Endothelial cell of umbilical vein (primary cell): Measurements from ENCODE around the gene AHNAK2. TPM values are rescaled to one million over a fixed set of nuclear protein-coding genes. Genes with fewer than 3 reads are reported as not detected.

Experiments used
- BruUV-seq: library from RNA; stranded (reverse); fragments of 400-500 nt; replicated peaks from 2 replicates; lab custom pipeline; 2021; lab: Mats Ljungman, UMichigan
- CTCF ChIA-PET: fragments of 300-600, 350-600 bp; sonication (Branson Sonifier 250); formaldehyde crosslinking; loops from one replicate; lab custom pipeline; 2021; ENCODE audit warnings: antibody characterized with exemption, inconsistent platforms; lab: Charles Lee
- POLR2A ChIA-PET: fragments of 300-600, 350-600 bp; sonication (Branson Sonifier 250); formaldehyde crosslinking; loops from one replicate; lab custom pipeline; 2021; ENCODE audit warnings: antibody characterized with exemption, inconsistent platforms; lab: Charles Lee
- DNase-seq: peaks from one replicate; pipeline ENCODE4 v3.0.0-alpha.2; 2011; ENCODE audit warnings: low read depth, low spot score
- FAIRE-seq: peaks from 2 replicates; lab custom pipeline; 2011; peaks lifted over from hg19 to GRCh38; lab: Jason Lieb, UNC
- H2AFZ ChIP-seq: 2 replicates; pipeline ENCODE4 v1.6.0; 2012; ENCODE audit warnings: low read depth, low read length, control low read depth, inconsistent platforms
- H3K27ac ChIP-seq: 2 replicates; pipeline ENCODE4 v1.5.1; 2011; ENCODE audit warnings: low read depth, mild to moderate bottlenecking, control low read depth, low read length, moderate library complexity; ENCODE audit not compliant: insufficient read depth
- H3K27me3 ChIP-seq, 2 experiments: 2 replicates each; pipeline versions ENCODE4 v1.6.0 to v1.6.1; 2011; ENCODE audit warnings: low read length in 2 of 2, mixed read lengths in 1 of 2; ENCODE audit not compliant: control insufficient read depth in 2 of 2, insufficient read depth in 2 of 2
- H3K36me3 ChIP-seq, 2 experiments: 2 replicates in 1 of 2; 3 replicates in 1 of 2; pipeline ENCODE4 v1.5.1; 2011; ENCODE audit warnings: low read length in 2 of 2, mild to moderate bottlenecking in 1 of 2, moderate library complexity in 1 of 2; ENCODE audit not compliant: control insufficient read depth in 2 of 2, insufficient read depth in 2 of 2; ENCODE audit errors: extremely low read depth in 1 of 2
- H3K4me1 ChIP-seq: 3 replicates; pipeline ENCODE4 v1.5.1; 2011; ENCODE audit warnings: mild to moderate bottlenecking, low read length; ENCODE audit not compliant: control insufficient read depth, insufficient read depth; ENCODE audit errors: extremely low read depth
- H3K4me2 ChIP-seq: 2 replicates; pipeline ENCODE4 v1.6.1; 2011; ENCODE audit warnings: low read length, control low read depth, mixed read lengths; ENCODE audit not compliant: insufficient read depth
- H3K4me3 ChIP-seq, 3 experiments: fragments of 200-600 bp in 1 of 3; sonication (generic), shearing (Covaris generic) in 1 of 3; replicated peaks in 1 of 3; 2 replicates each; pipeline ENCODE4 v1.5.1; 2011 to 2016; ENCODE audit warnings: control low read depth in 3 of 3, low read length in 3 of 3, mild to moderate bottlenecking in 2 of 3, inconsistent platforms in 1 of 3, low read depth in 1 of 3, moderate library complexity in 1 of 3; ENCODE audit not compliant: insufficient read depth in 1 of 3
- H3K79me2 ChIP-seq: 2 replicates; pipeline ENCODE4 v1.6.0; 2012; ENCODE audit warnings: low read length, inconsistent platforms; ENCODE audit not compliant: control insufficient read depth, insufficient read depth
- H3K9ac ChIP-seq: replicated peaks from 2 replicates; pipeline ENCODE3; 2011; ENCODE audit warnings: low read length, control low read depth; ENCODE audit not compliant: insufficient read depth; ENCODE audit errors: extremely low read depth
- H3K9me1 ChIP-seq: replicated peaks from 3 replicates; pipeline ENCODE4 v1.6.0; 2011; ENCODE audit warnings: mild to moderate bottlenecking, low read length; ENCODE audit not compliant: control insufficient read depth, insufficient read depth; ENCODE audit errors: extremely low read depth
- H3K9me3 ChIP-seq: replicated peaks from 2 replicates; pipeline ENCODE4 v1.5.1; 2012; ENCODE audit warnings: low read length, inconsistent platforms; ENCODE audit not compliant: control insufficient read depth, insufficient read depth
- H4K20me1 ChIP-seq: replicated peaks from 2 replicates; pipeline ENCODE3; 2011; ENCODE audit warnings: mild to moderate bottlenecking, low read length; ENCODE audit not compliant: control insufficient read depth, insufficient read depth; ENCODE audit errors: extremely low read depth
- CTCF ChIP-seq, 2 donors: IDR thresholded peaks; 1 replicate in 1 of 2; 2 replicates in 1 of 2; pipeline ENCODE4 v1.5.1; 2011; ENCODE audit warnings: low read length in 2 of 2, mild to moderate bottlenecking in 2 of 2, moderate library complexity in 2 of 2, control low read depth in 1 of 2, inconsistent platforms in 1 of 2, low read depth in 1 of 2; ENCODE audit not compliant: insufficient read depth in 1 of 2; ENCODE audit errors: extremely low read depth in 1 of 2
- EZH2 ChIP-seq: IDR thresholded peaks from 2 replicates; pipeline ENCODE4 v1.6.1; 2012; ENCODE audit warnings: borderline replicate concordance, low read depth, mild to moderate bottlenecking, moderate library complexity, low read length, inconsistent platforms; ENCODE audit not compliant: severe bottlenecking
- FOS ChIP-seq: IDR thresholded peaks from 2 replicates; pipeline ENCODE4 v1.6.1; 2011; ENCODE audit warnings: mild to moderate bottlenecking, low read length, moderate library complexity, borderline replicate concordance; ENCODE audit not compliant: insufficient read depth
- GATA2 ChIP-seq: IDR thresholded peaks from 2 replicates; pipeline ENCODE4 v1.7.0; 2011; ENCODE audit warnings: low read depth, mild to moderate bottlenecking, moderate library complexity, mixed read lengths, low read length; ENCODE audit not compliant: insufficient read length, insufficient read depth
- JUN ChIP-seq: IDR thresholded peaks from 2 replicates; pipeline ENCODE4 v1.6.1; 2011; ENCODE audit warnings: borderline replicate concordance, low read depth; ENCODE audit not compliant: insufficient read length, insufficient read depth
- MAX ChIP-seq: IDR thresholded peaks from 2 replicates; pipeline ENCODE4 v1.6.1; 2011; ENCODE audit not compliant: insufficient read depth, insufficient read length
- MYC ChIP-seq: IDR thresholded peaks from one replicate; pipeline ENCODE4 v1.6.1; 2011; ENCODE audit warnings: mild to moderate bottlenecking, low read depth, low read length
- POLR2A ChIP-seq: IDR thresholded peaks from 2 replicates; pipeline ENCODE4 v1.6.1; 2012; ENCODE audit warnings: low read depth, mild to moderate bottlenecking, control low read depth, low read length
- POLR2AphosphoS5 ChIP-seq: IDR thresholded peaks from 2 replicates; pipeline ENCODE4 v1.6.1; 2012; ENCODE audit warnings: low read depth, mild to moderate bottlenecking, control low read depth, low read length, moderate library complexity; ENCODE audit not compliant: insufficient read depth
- dilution Hi-C: fragments of 300-500 bp; cut with MboI; formaldehyde crosslinking; loops from one replicate; pipeline ENCODE4 v1.15.0; 2019; ENCODE audit warnings: low sequenced_read_pairs; ENCODE audit not compliant: extremely low pct_ligation_motif_present
- intact Hi-C: fragments of 100-400 bp; cut with micrococcal nuclease; formaldehyde crosslinking; loops from one replicate; pipeline ENCODE4 v1.10.0; 2022
- polyA plus RNA-seq, 4 experiments: library from polyadenylated mRNA; depleted of rRNA in 3 of 4; stranded (reverse) in 3 of 4; unstranded in 1 of 4; fragments of >200 nt; gene quantifications; 2 replicates each; pipeline versions ENCODE4 v1.2.1 to v1.2.3, GENCODE V29; 2011 to 2012; ENCODE audit warnings: missing spikeins in 1 of 4
- total RNA-seq: library from RNA; stranded (reverse); gene quantifications from 2 replicates; pipeline ENCODE4 v1.2.3, GENCODE V29; 2021

Gene AHNAK2
- total and polyA plus RNA-seq, 2 donors (not counting 3 experiments of a cell fraction or from before 2014, with no cell fraction given), result 17.7 to 68.7 TPM

- TF ChIP-seq GATA2 (no peak), POLR2A (no peak), MAX (no peak), FOS (no peak), MYC (no peak), JUN (no peak), CTCF (IDR thresholded peaks at IDR 0.05; ENCODE audit: extremely low read depth in 1 of 2, insufficient read depth in 1 of 2, low read depth in 1 of 2, low read length in 2 of 2) (no peak), POLR2AphosphoS5 (no peak), EZH2 (no peak)
- Histone ChIP-seq H4K20me1 (no peaks in the 10 kb centered on the region), H3K36me3 (peaks cover 0 to 2% of the 10 kb centered on the region in 2 experiments), H3K27me3 (no peaks in the 10 kb centered on the region), H3K9ac (no peak overlapping the region), H3K9me1 (no peaks in the 10 kb centered on the region), H2AFZ (no peak overlapping the region), H3K4me3 (no peak overlapping the region), H3K4me2 (no peak overlapping the region), H3K27ac (no peak overlapping the region), H3K4me1 (no peaks in the 10 kb centered on the region), H3K79me2 (no peaks in the 10 kb centered on the region), H3K9me3 (no peaks in the 10 kb centered on the region)
- dilution Hi-C loops (no loop called here), intact Hi-C loops (no loop called here)
- no peak for DNase-seq
- FAIRE-seq, result no peak
- POLR2A ChIA-PET, result interaction anchor here (0.6 kb wide), 1 partner anchor 147 kb away, joined by 3 read pairs; no protein-coding TSS in a partner anchor
- CTCF ChIA-PET, result interaction anchor here (1.1 to 2.7 kb wide), 5 partner anchors 9 to 52 kb away, joined by 3 to 14 read pairs (median 3); partner anchors contain the start of gene CLBA1
- no TSS peak for BruUV-seq
Observed at GRCh38 chr14:104993808-104994591, 15.8 kb upstream of the AHNAK2 start.
